Endodermal cell (in vitro differentiated cells): ENCODE data around the gene PARVB. TPM values are rescaled to one million over a fixed set of nuclear protein-coding genes. Genes with fewer than 3 reads are reported as not detected.

Source experiments
- DNase-seq: peaks from one replicate; pipeline ENCODE4 v3.0.0-alpha.2; 2017
- H3K27ac ChIP-seq: 2 replicates; pipeline ENCODE4 v1.5.1; 2013; ENCODE audit warnings: mild to moderate bottlenecking, low read depth, low read length, moderate library complexity
- H3K27me3 ChIP-seq: 2 replicates; pipeline ENCODE4 v1.6.1; 2013; ENCODE audit warnings: mild to moderate bottlenecking, low read length, moderate library complexity; ENCODE audit not compliant: insufficient read depth, control insufficient read depth, poor library complexity, severe bottlenecking
- H3K36me3 ChIP-seq: 2 replicates; pipeline ENCODE4 v1.7.0; 2013; ENCODE audit warnings: mild to moderate bottlenecking, low read length, moderate library complexity; ENCODE audit not compliant: control insufficient read depth, insufficient read depth
- H3K4me1 ChIP-seq: one replicate; pipeline ENCODE4 v1.7.0; 2013; ENCODE audit warnings: low read length; ENCODE audit not compliant: control insufficient read depth, insufficient read depth
- H3K4me3 ChIP-seq: 2 replicates; pipeline ENCODE4 v1.5.1; 2013; ENCODE audit warnings: mild to moderate bottlenecking, low read length, moderate library complexity
- H3K9ac ChIP-seq: 2 replicates; pipeline ENCODE4 v1.6.1; 2013; ENCODE audit warnings: mild to moderate bottlenecking, low read length, moderate library complexity; ENCODE audit not compliant: poor library complexity, severe bottlenecking; ENCODE audit errors: extremely low read depth
- H3K9me3 ChIP-seq: 2 replicates; pipeline ENCODE4 v1.6.1; 2013; ENCODE audit warnings: mild to moderate bottlenecking, low read length, moderate library complexity; ENCODE audit not compliant: control insufficient read depth
- H3K27ac Mint-ChIP-seq: 2 replicates; pipeline ENCODE4 v1.8.0; 2020; ENCODE audit warnings: mixed read lengths
- H3K27me3 Mint-ChIP-seq: 2 replicates; pipeline ENCODE4 v1.8.0; 2021; ENCODE audit warnings: mild to moderate bottlenecking, mixed read lengths; ENCODE audit not compliant: insufficient read depth
- H3K36me3 Mint-ChIP-seq: 2 replicates; pipeline ENCODE4 v1.8.0; 2020; ENCODE audit warnings: low read depth, mixed read lengths
- H3K4me1 Mint-ChIP-seq: 2 replicates; pipeline ENCODE4 v1.8.0; 2020; ENCODE audit warnings: mixed read lengths
- H3K4me3 Mint-ChIP-seq: 2 replicates; pipeline ENCODE4 v1.8.0; 2020; ENCODE audit warnings: mild to moderate bottlenecking, moderate library complexity, mixed read lengths
- H3K9me3 Mint-ChIP-seq: 2 replicates; pipeline ENCODE4 v1.8.0; 2020; ENCODE audit warnings: mild to moderate bottlenecking, mixed read lengths
- CTCF ChIP-seq: fragments of 200-600 bp; sonication (generic); conservative IDR thresholded peaks from 2 replicates; pipeline ENCODE4 v1.5.0; 2021; ENCODE audit warnings: antibody characterized with exemption, mild to moderate bottlenecking
- WGBS, 2 experiments: methylation state at CpG; one replicate each; pipeline versions ENCODE4 v1.1.5 to v1.1.7; 2013; ENCODE audit warnings: missing lambda C conversion rate in 2 of 2, mixed read lengths in 1 of 2; ENCODE audit not compliant: insufficient coverage in 1 of 2, insufficient read length in 1 of 2; 5-methylcytosine and 5-hydroxymethylcytosine counted together
- total RNA-seq, 2 donors: library from RNA; stranded (reverse); fragmentation: NEBNext Ultra II Directional in 1 of 2; extraction: Animal tissue kit (Norgen Biotek cat#: 25700) in 1 of 2; gene quantifications; 2 replicates in 1 of 2; 3 replicates in 1 of 2; pipeline ENCODE4 v1.2.1, GENCODE V29; 2021

Gene PARVB
- total RNA-seq, 2 donors from 2014 or later, result 29.6 to 32.3 TPM

DNA sequence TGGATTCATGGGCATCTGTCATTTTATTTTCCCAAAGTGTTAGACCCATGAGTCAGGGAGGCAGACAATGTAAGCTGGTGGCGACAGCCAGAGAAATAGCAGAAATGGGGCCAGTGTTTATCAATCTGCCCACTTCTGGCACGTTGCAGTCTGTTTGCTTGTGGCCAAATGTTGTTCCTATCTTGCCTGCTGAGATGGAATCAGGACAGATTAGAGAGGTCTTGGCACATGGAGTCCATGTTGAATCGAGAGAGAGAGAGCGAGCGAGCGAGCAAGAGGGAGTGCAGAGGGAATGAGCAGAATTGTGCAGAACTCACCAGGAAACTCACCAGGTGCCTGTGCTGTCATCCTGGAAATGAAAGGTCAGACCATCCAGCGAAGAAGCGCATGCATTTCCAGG is 134.7 kb downstream of the PARVB start:
- no peak overlapping the region for H3K27ac Mint-ChIP-seq
- Histone ChIP-seq H3K4me3 (no peak overlapping the region), H3K36me3 (no peaks in the 10 kb centered on the region), H3K4me1 (no peaks in the 10 kb centered on the region), H3K9me3 (no peaks in the 10 kb centered on the region), H3K27me3 (no peaks in the 10 kb centered on the region), H3K27ac (no peak overlapping the region), H3K9ac (no peak overlapping the region)
- H3K27me3 Mint-ChIP-seq, result no peaks in the 10 kb centered on the region
- no peak for DNase-seq
- 94 to 100% methylated on average over 8 of the region's 8 CpGs for WGBS, 2 experiments
- peaks cover 18% of the 10 kb centered on the region for H3K4me1 Mint-ChIP-seq
- H3K4me3 Mint-ChIP-seq, result no peak overlapping the region
- TF ChIP-seq CTCF, result no peak
- no peaks in the 10 kb centered on the region for H3K36me3 Mint-ChIP-seq
- H3K9me3 Mint-ChIP-seq, result no peaks in the 10 kb centered on the region

- Mint-ChIP-seq H3K9me3 (no peaks in the 10 kb centered on the region), H3K27me3 (no peaks in the 10 kb centered on the region), H3K4me3 (no peak overlapping the region), H3K4me1 (peaks cover 18% of the 10 kb centered on the region), H3K27ac (no peak overlapping the region), H3K36me3 (no peaks in the 10 kb centered on the region)
- H3K27me3 ChIP-seq, result no peaks in the 10 kb centered on the region
- no peak for DNase-seq
- H3K36me3 ChIP-seq, result no peaks in the 10 kb centered on the region
- H3K27ac ChIP-seq, result no peak overlapping the region
- WGBS, 2 experiments, result 69 to 94% methylated on average over 4 to 7 of the region's 7 CpGs
- no peak overlapping the region for H3K4me3 ChIP-seq
- H3K9me3 ChIP-seq, result no peaks in the 10 kb centered on the region
- no peak overlapping the region for H3K9ac ChIP-seq
- no peaks in the 10 kb centered on the region for H3K4me1 ChIP-seq
- TF ChIP-seq CTCF, result no peak
These were observed 135.1 kb downstream of the PARVB start for GRCh38 chr22:44159221-44159620.

DNA sequence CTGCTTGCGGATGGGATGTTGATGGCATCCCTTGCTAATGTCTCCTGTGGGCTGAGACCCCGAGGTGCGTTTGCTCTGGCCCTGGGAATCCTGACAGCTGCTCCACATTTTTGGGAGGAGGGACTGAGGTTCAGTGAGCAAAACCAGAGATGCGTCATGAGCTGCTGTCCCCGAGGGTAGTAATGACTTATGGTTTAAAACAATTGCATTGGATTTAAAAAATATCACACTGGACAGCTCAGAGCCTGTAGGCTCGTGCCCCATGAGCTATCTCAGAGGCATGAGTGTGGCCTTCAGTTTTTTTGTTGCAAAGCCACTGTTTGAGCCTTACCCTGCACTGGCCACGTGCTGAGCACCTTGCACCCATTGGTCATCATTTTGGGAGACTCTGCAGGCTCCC is 135.7 kb downstream of the PARVB start:
- no peak overlapping the region for H3K27ac Mint-ChIP-seq
- H3K27me3 ChIP-seq, result no peaks in the 10 kb centered on the region
- H3K4me1 Mint-ChIP-seq, result peaks cover 18% of the 10 kb centered on the region
- no peak overlapping the region for H3K27ac ChIP-seq
- H3K4me3 Mint-ChIP-seq, result no peak overlapping the region
- TF ChIP-seq CTCF, result no peak
- no peaks in the 10 kb centered on the region for H3K4me1 ChIP-seq
- H3K36me3 Mint-ChIP-seq, result no peaks in the 10 kb centered on the region
- H3K9me3 ChIP-seq, result no peaks in the 10 kb centered on the region
- H3K36me3 ChIP-seq, result no peaks in the 10 kb centered on the region
- WGBS, 2 experiments, result 91% methylated on average over 7 of the region's 7 CpGs
- no peaks in the 10 kb centered on the region for H3K9me3 Mint-ChIP-seq
- no peak overlapping the region for H3K4me3 ChIP-seq
- DNase-seq, result no peak
- no peak overlapping the region for H3K9ac ChIP-seq
- no peaks in the 10 kb centered on the region for H3K27me3 Mint-ChIP-seq
